Adrenal gland (tissue), 5 donors: Measurements from ENCODE around the gene POSTN.

Source experiments
- POLR2A ChIP-seq, 2 donors: fragments of 450-650 bp; IDR thresholded peaks; one replicate each; pipeline ENCODE4 v1.6.1; 2017; ENCODE audit warnings: antibody characterized with exemption in 2 of 2, mild to moderate bottlenecking in 2 of 2, moderate library complexity in 1 of 2
- TF ChIP-seq, protein P1 (sequence below), 6 experiments: fragments of 450-650 bp in 4 of 6; fragments of 200-600 bp in 2 of 6; sonication (generic) in 1 of 6; IDR thresholded peaks; 1 replicate in 5 of 6; 2 replicates in 1 of 6; pipeline versions ENCODE4 v1.5.1 to v1.8.0; 2016 to 2021; ENCODE audit warnings: antibody characterized with exemption in 6 of 6, mild to moderate bottlenecking in 2 of 6, moderate library complexity in 1 of 6
- donor health status: DM: no; HTN: no; CAD: no.

DNA sequence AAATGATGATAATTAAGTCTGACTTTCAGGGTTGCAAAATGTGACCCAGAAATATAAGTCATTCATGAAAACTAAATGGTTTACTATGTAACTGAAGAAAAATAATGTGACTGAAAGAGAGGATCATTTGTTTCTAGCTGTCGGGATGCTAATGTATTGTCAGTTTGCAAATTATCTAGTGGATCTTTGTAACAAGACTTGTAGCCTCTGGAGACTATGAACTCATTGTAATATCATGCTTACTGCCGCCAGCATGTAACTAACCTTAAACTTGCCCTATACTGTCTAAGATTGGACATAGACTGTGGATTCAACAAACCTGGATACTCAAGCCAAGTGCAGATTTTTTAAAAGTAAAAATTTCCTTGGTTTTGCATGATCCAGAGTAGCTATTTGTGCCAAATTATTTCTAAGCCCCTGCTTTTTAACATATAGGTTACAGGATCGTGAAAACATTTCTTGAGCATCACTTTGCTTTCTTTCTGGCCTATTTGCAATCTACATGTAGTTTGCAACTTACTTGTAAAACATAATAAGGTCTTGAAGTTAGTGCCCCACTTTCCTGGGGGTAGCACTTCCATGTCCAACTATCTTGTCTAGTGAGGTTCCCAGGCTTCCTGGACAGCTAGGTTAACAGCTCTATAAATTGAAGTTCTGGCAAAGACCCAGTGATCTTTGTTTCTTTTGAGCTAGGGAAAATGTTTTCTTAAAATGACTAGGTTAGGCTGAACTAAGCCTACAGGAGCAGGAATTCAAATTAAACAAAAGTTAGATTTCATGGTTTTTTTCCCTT lies 3.3 kb upstream of the POSTN start:
- no peak for TF ChIP-seq POLR2A (IDR thresholded peaks at IDR 0.05)
- TF ChIP-seq, protein P1, sequence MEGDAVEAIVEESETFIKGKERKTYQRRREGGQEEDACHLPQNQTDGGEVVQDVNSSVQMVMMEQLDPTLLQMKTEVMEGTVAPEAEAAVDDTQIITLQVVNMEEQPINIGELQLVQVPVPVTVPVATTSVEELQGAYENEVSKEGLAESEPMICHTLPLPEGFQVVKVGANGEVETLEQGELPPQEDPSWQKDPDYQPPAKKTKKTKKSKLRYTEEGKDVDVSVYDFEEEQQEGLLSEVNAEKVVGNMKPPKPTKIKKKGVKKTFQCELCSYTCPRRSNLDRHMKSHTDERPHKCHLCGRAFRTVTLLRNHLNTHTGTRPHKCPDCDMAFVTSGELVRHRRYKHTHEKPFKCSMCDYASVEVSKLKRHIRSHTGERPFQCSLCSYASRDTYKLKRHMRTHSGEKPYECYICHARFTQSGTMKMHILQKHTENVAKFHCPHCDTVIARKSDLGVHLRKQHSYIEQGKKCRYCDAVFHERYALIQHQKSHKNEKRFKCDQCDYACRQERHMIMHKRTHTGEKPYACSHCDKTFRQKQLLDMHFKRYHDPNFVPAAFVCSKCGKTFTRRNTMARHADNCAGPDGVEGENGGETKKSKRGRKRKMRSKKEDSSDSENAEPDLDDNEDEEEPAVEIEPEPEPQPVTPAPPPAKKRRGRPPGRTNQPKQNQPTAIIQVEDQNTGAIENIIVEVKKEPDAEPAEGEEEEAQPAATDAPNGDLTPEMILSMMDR (IDR thresholded peaks at IDR 0.05): no peak
